Lower lobe of right lung (tissue), 2 donors: ENCODE measurements around the gene GLRX. TPM values are rescaled to one million over a fixed set of nuclear protein-coding genes. Genes with fewer than 3 reads are reported as not detected.
"Not testable (repeated sequence)": the region's sequence is repeated elsewhere in the genome, so short reads cannot be mapped to it uniquely, and the experiment has no call there.

Experiments
- ATAC-seq, 2 donors: fragments of 200-7000 bp; cut with Tn5 transposase; one replicate each; pipeline ENCODE4 v1.9.1; 2020 to 2022; ENCODE audit warnings: mild to moderate bottlenecking in 2 of 2, moderate library complexity in 2 of 2
- DNase-seq: peaks from one replicate; pipeline ENCODE4 v3.0.0-alpha.2; 2020
- H3K27ac ChIP-seq: fragments of 200-600 bp; one replicate; pipeline ENCODE4 v1.8.0; 2022
- H3K27me3 ChIP-seq: fragments of 200-600 bp; one replicate; pipeline ENCODE4 v1.8.0; 2022; ENCODE audit warnings: low read depth
- H3K36me3 ChIP-seq: fragments of 200-600 bp; one replicate; pipeline ENCODE4 v1.8.0; 2022; ENCODE audit warnings: mild to moderate bottlenecking
- H3K4me1 ChIP-seq: fragments of 200-600 bp; one replicate; pipeline ENCODE4 v1.8.0; 2022
- H3K4me3 ChIP-seq: fragments of 200-600 bp; one replicate; pipeline ENCODE4 v1.8.0; 2022; ENCODE audit warnings: mild to moderate bottlenecking
- H3K9me3 ChIP-seq: fragments of 200-600 bp; one replicate; pipeline ENCODE4 v1.8.0; 2022
- intact Hi-C: fragments of 100-400 bp; cut with DNase I; formaldehyde crosslinking; loops from one replicate; pipeline ENCODE4 v1.11.0; 2022
- total RNA-seq: library from RNA; stranded (reverse); fragmentation: NEBNext Ultra II Directional; extraction: Animal tissue kit (Norgen Biotek cat#: 25700); gene quantifications from one replicate; pipeline ENCODE4 v1.2.1, GENCODE V29; 2021
- TF ChIP-seq, protein P1 (sequence below): fragments of 200-600 bp; IDR thresholded peaks from one replicate; pipeline ENCODE4 v1.8.0; 2022; ENCODE audit warnings: antibody characterized with exemption, mild to moderate bottlenecking
- donor health status: DM: no; HTN: yes; CAD: no; lungs with severe emphysema.

The GLRX gene
- total RNA-seq, 1 donor from 2014 or later = 115 TPM

DNA sequence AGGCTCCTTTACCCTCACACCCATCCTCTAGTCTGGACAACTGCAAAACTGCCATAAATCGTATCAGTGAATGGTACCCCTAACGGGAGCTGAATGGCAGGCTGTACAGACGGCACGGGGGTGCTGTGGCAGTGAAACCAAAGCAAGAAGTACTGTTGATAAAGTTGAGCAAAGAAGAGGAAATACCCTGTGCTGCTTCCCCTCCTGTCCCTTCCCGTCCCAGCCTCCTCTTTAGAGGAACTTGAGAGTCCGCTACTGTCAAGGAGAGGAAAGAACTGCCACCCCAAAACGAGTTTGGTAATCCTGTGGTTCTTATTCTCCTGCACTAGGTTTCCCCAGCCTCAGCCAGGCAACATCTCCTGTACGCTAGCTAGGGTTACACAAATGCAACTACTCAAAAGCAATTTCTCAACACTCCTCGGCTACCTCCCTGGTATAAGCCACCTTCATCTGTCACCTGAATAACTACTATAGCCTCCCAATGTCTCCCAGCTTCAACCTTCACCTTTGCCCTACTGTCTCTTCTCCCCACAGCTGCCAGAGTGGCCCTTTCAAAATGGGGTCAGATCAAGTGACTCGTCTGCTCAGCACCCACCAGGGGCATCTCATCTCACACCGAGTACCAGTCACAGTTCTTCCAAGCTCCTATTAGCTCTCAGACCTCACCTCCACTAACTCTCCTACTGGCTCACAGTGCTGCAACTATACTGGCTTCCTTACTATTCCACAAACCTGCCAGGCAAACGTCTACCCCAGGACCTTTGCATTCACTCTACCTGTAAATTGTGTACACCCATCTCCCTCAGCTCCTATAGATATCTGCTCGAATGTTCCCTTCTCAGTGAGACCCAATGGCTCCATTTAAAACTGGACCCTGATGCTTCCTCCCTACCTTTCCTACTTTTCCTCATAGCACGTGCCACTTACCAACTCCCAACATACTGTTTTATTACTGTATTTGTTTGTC is 4.1 kb downstream of the GLRX start:
- DNase-seq (peak; percentile 68), ATAC-seq (peak; percentile 34 to 75)
- peak overlapping the region; percentile 79 for H3K4me3 ChIP-seq
- peaks cover 71% of the 10 kb centered on the region for H3K4me1 ChIP-seq
- no peaks in the 10 kb centered on the region for H3K9me3 ChIP-seq
- TF ChIP-seq, protein P1, sequence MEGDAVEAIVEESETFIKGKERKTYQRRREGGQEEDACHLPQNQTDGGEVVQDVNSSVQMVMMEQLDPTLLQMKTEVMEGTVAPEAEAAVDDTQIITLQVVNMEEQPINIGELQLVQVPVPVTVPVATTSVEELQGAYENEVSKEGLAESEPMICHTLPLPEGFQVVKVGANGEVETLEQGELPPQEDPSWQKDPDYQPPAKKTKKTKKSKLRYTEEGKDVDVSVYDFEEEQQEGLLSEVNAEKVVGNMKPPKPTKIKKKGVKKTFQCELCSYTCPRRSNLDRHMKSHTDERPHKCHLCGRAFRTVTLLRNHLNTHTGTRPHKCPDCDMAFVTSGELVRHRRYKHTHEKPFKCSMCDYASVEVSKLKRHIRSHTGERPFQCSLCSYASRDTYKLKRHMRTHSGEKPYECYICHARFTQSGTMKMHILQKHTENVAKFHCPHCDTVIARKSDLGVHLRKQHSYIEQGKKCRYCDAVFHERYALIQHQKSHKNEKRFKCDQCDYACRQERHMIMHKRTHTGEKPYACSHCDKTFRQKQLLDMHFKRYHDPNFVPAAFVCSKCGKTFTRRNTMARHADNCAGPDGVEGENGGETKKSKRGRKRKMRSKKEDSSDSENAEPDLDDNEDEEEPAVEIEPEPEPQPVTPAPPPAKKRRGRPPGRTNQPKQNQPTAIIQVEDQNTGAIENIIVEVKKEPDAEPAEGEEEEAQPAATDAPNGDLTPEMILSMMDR = no peak
- H3K36me3 ChIP-seq = peaks cover 37% of the 10 kb centered on the region
- peak overlapping the region; percentile 39 for H3K27ac ChIP-seq
- no peaks in the 10 kb centered on the region for H3K27me3 ChIP-seq
- intact Hi-C loops = no loop called here

DNA sequence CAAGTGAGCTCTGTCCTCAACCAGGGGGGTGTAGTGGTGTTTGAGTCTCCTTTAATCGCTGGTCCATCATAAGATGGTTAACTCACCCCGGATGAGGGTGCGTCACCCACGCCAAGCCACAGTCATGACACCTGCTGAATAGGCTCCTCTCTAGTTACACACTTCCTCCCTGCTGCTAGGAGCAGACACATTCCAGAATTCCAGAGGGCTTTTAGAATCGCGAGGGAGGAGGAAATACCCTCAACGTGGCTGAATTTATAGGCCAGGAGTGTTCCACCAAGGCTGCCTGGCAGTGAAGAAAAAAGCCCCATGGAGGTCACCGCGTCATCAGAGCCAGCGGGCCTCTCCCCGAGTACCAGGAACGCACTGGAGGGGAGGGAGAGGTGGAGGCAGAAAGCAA is 5.1 kb downstream of the GLRX start:
- Histone ChIP-seq H3K36me3 (peaks cover 43% of the 10 kb centered on the region), H3K9me3 (no peaks in the 10 kb centered on the region), H3K27me3 (no peaks in the 10 kb centered on the region), H3K4me1 (peaks cover 74% of the 10 kb centered on the region), H3K27ac (peak overlapping the region; percentile 39), H3K4me3 (peak overlapping the region; percentile 79)
- intact Hi-C loops = no loop called here
- TF ChIP-seq, protein P1 = no peak
- peak; percentile 34 to 59 for ATAC-seq
- DNase-seq = no peak

DNA sequence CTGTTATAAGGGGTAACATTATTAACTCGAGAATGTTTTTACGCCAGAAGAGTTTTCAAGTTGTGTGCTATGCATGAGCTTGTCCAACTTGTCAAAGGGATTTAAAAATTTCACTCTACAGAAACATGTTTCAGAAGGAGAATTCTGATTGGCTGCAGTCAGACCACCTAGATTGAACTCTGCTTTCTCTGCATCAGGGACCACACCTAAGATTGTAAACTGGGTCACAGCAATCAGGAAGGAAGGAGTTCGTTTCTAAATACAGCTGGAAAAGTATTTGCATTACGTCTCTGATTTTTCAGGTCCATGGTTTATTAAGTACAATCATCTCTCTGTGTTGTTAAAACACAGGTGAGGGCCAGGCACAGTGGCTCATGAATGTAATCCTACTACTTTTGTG is 5.8 kb downstream of the GLRX start:
- no peaks in the 10 kb centered on the region for H3K9me3 ChIP-seq
- H3K27ac ChIP-seq = no peak overlapping the region
- H3K27me3 ChIP-seq = no peaks in the 10 kb centered on the region
- intact Hi-C loops = no loop called here
- ATAC-seq (no peak), DNase-seq (no peak)
- TF ChIP-seq, protein P1 = no peak
- peaks cover 45% of the 10 kb centered on the region for H3K36me3 ChIP-seq
- H3K4me3 ChIP-seq = no peak overlapping the region
- H3K4me1 ChIP-seq = peaks cover 81% of the 10 kb centered on the region

DNA sequence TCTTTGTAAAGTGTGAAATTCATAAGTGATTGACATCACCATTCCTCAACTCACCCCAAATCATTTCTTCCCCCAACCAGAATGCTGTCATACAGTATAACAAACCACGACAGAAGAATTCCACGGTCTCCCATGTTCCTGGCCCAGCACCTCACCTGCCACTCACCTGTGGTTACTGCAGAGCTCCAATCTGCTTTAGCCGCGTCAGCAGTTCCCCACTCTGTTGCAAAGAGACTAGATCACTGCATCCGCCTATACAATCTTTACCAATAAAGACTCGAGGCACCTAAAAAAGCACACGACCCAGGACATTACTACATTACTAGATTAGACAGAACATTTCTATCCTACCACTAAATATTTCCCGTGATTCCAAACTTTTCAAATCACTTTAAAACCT is 6.2 kb downstream of the GLRX start:
- H3K4me3 ChIP-seq = no peak overlapping the region
- H3K9me3 ChIP-seq = no peaks in the 10 kb centered on the region
- intact Hi-C loops = no loop called here
- ATAC-seq (no peak), DNase-seq (no peak)
- H3K27ac ChIP-seq = no peak overlapping the region
- H3K27me3 ChIP-seq = no peaks in the 10 kb centered on the region
- H3K36me3 ChIP-seq = peaks cover 48% of the 10 kb centered on the region
- peaks cover 81% of the 10 kb centered on the region for H3K4me1 ChIP-seq
- TF ChIP-seq, protein P1 = no peak

DNA sequence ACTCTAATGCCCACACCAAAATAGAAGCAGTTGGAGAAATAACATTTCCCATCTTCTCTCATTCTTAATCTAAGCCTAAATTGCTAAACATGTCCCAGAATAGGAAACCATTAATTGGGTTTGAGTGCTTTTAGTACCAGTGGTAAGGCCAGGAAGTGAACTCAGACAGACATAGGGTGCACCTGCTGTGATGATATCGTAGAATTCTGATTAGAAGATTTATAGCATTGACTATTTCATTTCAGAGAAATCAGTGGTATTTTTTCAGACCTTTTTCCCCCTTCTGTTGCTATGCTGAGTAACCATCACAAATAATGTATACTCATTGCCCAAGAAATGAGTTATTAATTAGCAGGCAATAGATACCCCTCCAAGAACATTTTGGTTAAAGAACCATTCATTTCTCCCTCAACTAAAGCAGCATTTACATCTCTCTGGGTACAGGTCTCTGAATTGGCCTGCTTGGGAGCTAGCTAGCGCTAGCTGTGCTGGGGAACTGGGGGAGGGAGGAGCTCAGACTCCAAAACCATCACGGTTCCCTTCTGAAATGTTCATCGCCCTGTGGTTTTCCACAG is 7.3 kb downstream of the GLRX start:
- H3K27me3 ChIP-seq = no peaks in the 10 kb centered on the region
- no peak overlapping the region for H3K27ac ChIP-seq
- intact Hi-C loops = no loop called here

GRCh38 chr5:95813035-95813434 is 9.5 kb downstream of the GLRX start:
- H3K4me3 ChIP-seq, intact Hi-C loops, H3K27me3 ChIP-seq, H3K9me3 ChIP-seq, DNase-seq: not testable (repeated sequence)
- peaks cover 48% of the 10 kb centered on the region for H3K36me3 ChIP-seq
- peak in 1 of 2 donors; percentile 45 for ATAC-seq
- peak overlapping the region; percentile 40 for H3K27ac ChIP-seq
- peaks cover 81% of the 10 kb centered on the region for H3K4me1 ChIP-seq

More for the DNA sequence above, 7.3 kb downstream of the GLRX start:
- no peak overlapping the region for H3K4me3 ChIP-seq
- no peaks in the 10 kb centered on the region for H3K9me3 ChIP-seq
- TF ChIP-seq, protein P1 = no peak
- H3K36me3 ChIP-seq = peaks cover 48% of the 10 kb centered on the region
- no peak for DNase-seq
- no peak for ATAC-seq
- peaks cover 80% of the 10 kb centered on the region for H3K4me1 ChIP-seq
